ENCODE measurements around the gene SMAD7. TPM values are rescaled to one million over a fixed set of nuclear protein-coding genes. Genes with fewer than 3 reads are reported as not detected.

The SMAD7 gene
- total RNA-seq, 1 donor from 2014 or later: 6.9 TPM

GRCh38 chr18:48900469-48900868 lies 50.3 kb downstream of the SMAD7 start:
- POLR2A ChIA-PET: no interaction called here

GRCh38 chr18:48899558-48900174 lies 51.1 kb downstream of the SMAD7 start:
- Mint-ChIP-seq H3K4me1 (peaks cover 17% of the 10 kb centered on the region), H3K27ac (no peak overlapping the region), H3K4me3 (no peak overlapping the region), H3K9me3 (peaks cover 3% of the 10 kb centered on the region), H3K27me3 (no peaks in the 10 kb centered on the region), H3K36me3 (ENCODE audit: low read depth) (no peaks in the 10 kb centered on the region)
- intact Hi-C loops (cut with micrococcal nuclease): no loop called here
- TF ChIP-seq CTCF (IDR thresholded peaks at IDR 0.05): no peak
- ATAC-seq (ENCODE audit: low read depth): no peak
- ChIA-PET POLR2A (no interaction called here), CTCF (no interaction called here)
- no peak for DNase-seq

More at GRCh38 chr18:48900469-48900868, 50.3 kb downstream of the SMAD7 start:
- Mint-ChIP-seq H3K27ac (no peak overlapping the region), H3K4me3 (no peak overlapping the region), H3K27me3 (no peaks in the 10 kb centered on the region), H3K36me3 (ENCODE audit: low read depth) (no peaks in the 10 kb centered on the region), H3K4me1 (peaks cover 17% of the 10 kb centered on the region), H3K9me3 (peaks cover 3% of the 10 kb centered on the region)
- CTCF ChIA-PET: no interaction called here
- no peak for TF ChIP-seq CTCF (IDR thresholded peaks at IDR 0.05)
- ATAC-seq (ENCODE audit: low read depth) (no peak), DNase-seq (no peak)
- intact Hi-C loops (cut with micrococcal nuclease): no loop called here

GRCh38 chr18:48898521-48898920 lies 52.2 kb downstream of the SMAD7 start:
- no peak overlapping the region for H3K27ac Mint-ChIP-seq
- H3K9me3 Mint-ChIP-seq: no peaks in the 10 kb centered on the region

GRCh38 chr18:48897531-48897930 lies 53.2 kb downstream of the SMAD7 start:
- POLR2A ChIA-PET: no interaction called here
- ATAC-seq (ENCODE audit: low read depth) (no peak), DNase-seq (no peak)
- CTCF ChIA-PET: no interaction called here
- H3K9me3 Mint-ChIP-seq: no peaks in the 10 kb centered on the region
- intact Hi-C loops (cut with micrococcal nuclease): loop anchor here (2.0 kb wide), 1 partner anchor 31 kb away; no protein-coding TSS in a partner anchor
- H3K4me3 Mint-ChIP-seq: no peak overlapping the region
- H3K27me3 Mint-ChIP-seq: no peaks in the 10 kb centered on the region
- H3K4me1 Mint-ChIP-seq: peaks cover 17% of the 10 kb centered on the region
- TF ChIP-seq CTCF (IDR thresholded peaks at IDR 0.05): no peak
- no peaks in the 10 kb centered on the region for H3K36me3 Mint-ChIP-seq (ENCODE audit: low read depth)
- no peak overlapping the region for H3K27ac Mint-ChIP-seq

More at GRCh38 chr18:48898521-48898920, 52.2 kb downstream of the SMAD7 start:
- ChIA-PET CTCF (no interaction called here), POLR2A (no interaction called here)
- DNase-seq (no peak), ATAC-seq (ENCODE audit: low read depth) (no peak)
- H3K36me3 Mint-ChIP-seq (ENCODE audit: low read depth): no peaks in the 10 kb centered on the region
- peaks cover 17% of the 10 kb centered on the region for H3K4me1 Mint-ChIP-seq
- H3K27me3 Mint-ChIP-seq: no peaks in the 10 kb centered on the region
- intact Hi-C loops (cut with micrococcal nuclease): no loop called here
- no peak for TF ChIP-seq CTCF (IDR thresholded peaks at IDR 0.05)
- no peak overlapping the region for H3K4me3 Mint-ChIP-seq

GRCh38 chr18:48896875-48897511 lies 53.8 kb downstream of the SMAD7 start:
- CTCF ChIA-PET: no interaction called here
- ATAC-seq (ENCODE audit: low read depth) (peak; percentile 83), DNase-seq (peak; percentile 24)
- TF ChIP-seq CTCF (IDR thresholded peaks at IDR 0.05): no peak
- Mint-ChIP-seq H3K4me3 (no peak overlapping the region), H3K4me1 (peaks cover 17% of the 10 kb centered on the region), H3K27me3 (no peaks in the 10 kb centered on the region), H3K36me3 (ENCODE audit: low read depth) (no peaks in the 10 kb centered on the region), H3K27ac (no peak overlapping the region), H3K9me3 (no peaks in the 10 kb centered on the region)
- intact Hi-C loops (cut with micrococcal nuclease): loop anchor here (2.0 kb wide), 1 partner anchor 32 kb away; no protein-coding TSS in a partner anchor
- POLR2A ChIA-PET: no interaction called here
